ENCODE results near the gene PSMA3.

- TF ChIP-seq POLR2A (IDR thresholded peaks at IDR 0.05), result no peak
- TF ChIP-seq CTCF (IDR thresholded peaks at IDR 0.05), result no peak
Observed at GRCh38 chr14:58198086-58198485, 46.6 kb upstream of the PSMA3 start.

All from prostate gland (tissue), 2 donors.